B cell (primary cell): Measurements from ENCODE around the gene ATXN3.

Source experiments
- CTCF ChIP-seq: fragments of 200-600 bp; IDR thresholded peaks from one replicate; pipeline ENCODE4 v1.8.0; 2022; ENCODE audit warnings: antibody characterized with exemption, mild to moderate bottlenecking
- EZH2 ChIP-seq: IDR thresholded peaks from 2 replicates; pipeline ENCODE4 v1.6.1; 2012; ENCODE audit warnings: borderline replicate concordance, low read depth, mild to moderate bottlenecking, moderate library complexity, low read length; ENCODE audit not compliant: insufficient read depth, poor library complexity, severe bottlenecking

- no peak for TF ChIP-seq CTCF
- no peak for TF ChIP-seq EZH2
Observed at GRCh38 chr14:92058006-92058917, 48.1 kb downstream of the ATXN3 start.
